GM13977 (cell line): Measurements from ENCODE around the gene NCOR2.

Experiments
- DNase-seq: peaks from one replicate; pipeline ENCODE4 v3.0.0; 2012; ENCODE audit warnings: low spot score
- in situ Hi-C: fragments of 300-500 bp; cut with MboI; formaldehyde crosslinking; loops from one replicate; pipeline ENCODE4 v1.12.0; 2022; ENCODE audit warnings: low sequenced_read_pairs, low pct_unique_long_range_greater_than_20kb, mixed read lengths, inconsistent platforms; ENCODE audit not compliant: unreplicated experiment
- TF ChIP-seq, protein P1 (sequence below): IDR thresholded peaks from 2 replicates; pipeline ENCODE4 v1.5.1; 2012; ENCODE audit warnings: mild to moderate bottlenecking, control low read depth; ENCODE audit not compliant: insufficient read depth; ENCODE audit errors: extremely low read depth, missing control alignments

The NCOR2 gene

DNA sequence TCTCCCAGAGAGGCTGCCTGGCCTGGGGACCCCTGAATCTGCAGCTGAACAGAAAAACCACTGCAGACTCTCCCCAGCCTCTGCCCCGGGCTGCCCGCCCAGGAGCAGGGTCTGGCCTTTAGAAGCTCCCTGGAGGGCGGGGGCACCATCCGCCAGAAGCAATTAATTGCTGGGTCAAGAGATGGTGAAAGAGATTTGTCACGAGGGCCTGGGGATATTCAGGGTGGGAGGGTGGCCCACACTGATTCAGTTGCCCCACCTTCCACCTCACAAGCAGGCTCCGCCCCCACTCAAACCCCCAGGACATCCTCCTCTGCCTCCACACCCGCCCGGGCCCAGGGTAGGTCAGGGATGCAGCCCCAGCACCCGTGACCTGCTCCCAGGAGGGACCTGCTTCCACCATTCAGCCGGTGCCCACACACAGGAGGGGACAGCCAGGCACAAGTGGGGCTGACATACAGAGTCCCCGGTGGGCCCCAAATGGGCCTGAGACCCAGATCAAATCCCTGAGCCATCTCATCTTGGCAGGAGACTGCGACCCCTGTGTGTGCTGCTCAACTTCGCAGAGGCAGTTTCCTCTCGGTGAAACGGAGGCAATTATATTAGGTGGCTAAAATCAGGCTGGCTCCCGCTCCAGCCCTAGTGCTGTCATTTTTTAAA lies 23.0 kb downstream of the NCOR2 start:
- TF ChIP-seq, protein P1, sequence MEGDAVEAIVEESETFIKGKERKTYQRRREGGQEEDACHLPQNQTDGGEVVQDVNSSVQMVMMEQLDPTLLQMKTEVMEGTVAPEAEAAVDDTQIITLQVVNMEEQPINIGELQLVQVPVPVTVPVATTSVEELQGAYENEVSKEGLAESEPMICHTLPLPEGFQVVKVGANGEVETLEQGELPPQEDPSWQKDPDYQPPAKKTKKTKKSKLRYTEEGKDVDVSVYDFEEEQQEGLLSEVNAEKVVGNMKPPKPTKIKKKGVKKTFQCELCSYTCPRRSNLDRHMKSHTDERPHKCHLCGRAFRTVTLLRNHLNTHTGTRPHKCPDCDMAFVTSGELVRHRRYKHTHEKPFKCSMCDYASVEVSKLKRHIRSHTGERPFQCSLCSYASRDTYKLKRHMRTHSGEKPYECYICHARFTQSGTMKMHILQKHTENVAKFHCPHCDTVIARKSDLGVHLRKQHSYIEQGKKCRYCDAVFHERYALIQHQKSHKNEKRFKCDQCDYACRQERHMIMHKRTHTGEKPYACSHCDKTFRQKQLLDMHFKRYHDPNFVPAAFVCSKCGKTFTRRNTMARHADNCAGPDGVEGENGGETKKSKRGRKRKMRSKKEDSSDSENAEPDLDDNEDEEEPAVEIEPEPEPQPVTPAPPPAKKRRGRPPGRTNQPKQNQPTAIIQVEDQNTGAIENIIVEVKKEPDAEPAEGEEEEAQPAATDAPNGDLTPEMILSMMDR = no peak
- in situ Hi-C loops = no loop called here
- no peak for DNase-seq

DNA sequence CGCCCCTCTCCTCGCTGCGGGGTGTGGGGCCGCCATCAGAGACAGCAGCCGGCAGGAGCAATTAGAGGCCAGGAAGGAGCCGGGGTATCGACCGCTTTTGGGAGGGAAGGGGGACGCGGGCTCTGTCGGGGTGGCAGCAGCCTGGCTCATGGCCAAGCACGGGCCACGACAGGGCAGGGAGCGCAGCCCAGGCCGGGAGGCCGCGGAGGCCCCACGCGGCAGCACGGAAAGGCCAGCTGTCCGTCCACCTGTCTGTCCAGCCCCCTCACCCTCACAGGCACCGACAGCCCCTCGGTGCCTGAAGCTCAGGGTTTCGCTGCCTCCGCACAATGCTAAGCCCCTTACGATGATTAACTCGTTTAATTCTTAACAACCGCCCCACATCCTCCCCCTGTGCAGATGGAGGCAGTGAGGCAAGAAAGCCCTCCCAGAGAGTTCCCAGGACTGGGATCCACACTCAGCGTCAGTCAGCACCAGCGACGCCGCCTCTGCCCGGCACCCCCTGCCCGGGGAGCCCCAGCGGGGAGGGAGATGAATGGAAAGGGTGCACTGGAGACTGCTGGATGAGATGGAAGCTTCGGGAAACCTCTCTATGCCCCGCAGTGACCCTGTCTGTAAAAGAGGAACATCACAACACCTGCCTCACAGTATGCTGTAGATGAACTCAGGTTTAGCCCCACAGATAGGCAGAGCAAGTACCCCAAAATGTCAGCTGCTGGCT lies 23.7 kb downstream of the NCOR2 start:
- in situ Hi-C loops = no loop called here
- TF ChIP-seq, protein P1 = no peak
- no peak for DNase-seq

DNA sequence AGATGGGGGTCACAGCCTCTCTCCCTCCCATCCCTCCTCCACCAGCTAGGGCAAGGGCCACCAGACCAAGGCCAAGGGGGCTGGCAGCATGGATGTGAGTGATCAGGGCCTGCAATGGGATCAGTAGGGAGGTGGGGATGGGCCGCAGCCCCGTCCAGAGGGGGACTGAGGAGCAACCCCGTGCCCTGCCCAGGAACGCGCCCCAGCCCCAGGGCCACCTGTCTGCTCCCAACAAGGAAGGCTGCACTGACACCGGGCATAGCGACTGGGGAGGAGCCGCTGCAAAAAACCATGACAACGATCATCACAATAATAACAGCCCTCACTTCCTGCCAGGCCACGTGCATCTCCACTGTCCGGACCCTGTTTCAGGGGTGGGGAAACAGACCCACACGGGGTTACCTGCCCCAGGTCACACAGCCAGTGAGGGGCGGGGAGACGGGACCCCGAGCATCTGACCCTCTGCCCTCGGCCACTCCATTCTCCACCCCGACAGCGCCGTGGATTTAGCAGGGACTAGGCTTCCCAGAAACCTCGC lies 24.3 kb downstream of the NCOR2 start:
- no peak for DNase-seq
- TF ChIP-seq, protein P1 = no peak
- in situ Hi-C loops = no loop called here

DNA sequence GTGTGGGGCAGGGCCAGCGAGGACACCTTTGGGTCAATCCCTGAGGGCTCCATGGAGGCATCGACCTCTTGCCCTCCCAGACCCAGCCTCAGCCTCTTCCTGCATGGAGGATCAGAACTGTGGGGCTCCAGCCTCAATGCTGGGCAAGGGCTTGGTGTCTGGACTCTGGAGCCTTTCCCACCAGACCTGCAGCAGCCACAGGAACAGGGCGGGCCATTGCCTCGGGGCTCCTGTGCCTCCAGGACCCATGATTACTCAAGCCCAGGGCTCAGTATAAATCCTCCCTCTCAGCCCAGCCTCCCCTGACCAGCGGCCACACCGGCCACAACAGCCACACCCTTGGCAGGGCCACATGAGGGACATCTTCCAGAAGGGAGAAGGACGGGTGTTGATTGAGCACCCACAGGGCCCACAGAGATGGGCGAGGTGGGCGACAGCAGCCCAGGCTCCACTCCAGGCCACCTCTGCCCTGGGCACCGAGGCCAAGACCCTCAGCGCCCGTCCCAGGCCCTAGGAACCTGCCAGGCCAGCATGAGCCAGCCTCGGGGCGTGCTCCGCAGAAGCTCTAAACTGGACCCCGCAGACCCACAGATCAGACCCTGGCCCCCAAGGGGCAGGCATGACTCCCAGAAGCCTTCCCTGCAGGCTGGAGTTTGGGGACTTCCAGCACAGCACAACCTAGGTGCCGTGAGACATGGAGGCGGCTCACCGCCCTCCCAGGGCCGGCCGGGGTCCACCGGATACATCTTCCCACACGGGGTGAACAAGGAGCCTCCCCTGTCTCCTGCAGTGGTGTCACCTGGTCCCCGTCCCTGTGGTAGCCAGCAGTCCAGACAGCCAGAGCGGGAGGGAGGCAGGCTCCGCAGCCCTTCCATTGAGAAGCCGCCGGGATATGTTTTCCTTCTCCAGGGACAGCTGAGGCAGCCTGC lies 25.1 kb downstream of the NCOR2 start:
- no peak for DNase-seq
- TF ChIP-seq, protein P1 = no peak
- in situ Hi-C loops = no loop called here

DNA sequence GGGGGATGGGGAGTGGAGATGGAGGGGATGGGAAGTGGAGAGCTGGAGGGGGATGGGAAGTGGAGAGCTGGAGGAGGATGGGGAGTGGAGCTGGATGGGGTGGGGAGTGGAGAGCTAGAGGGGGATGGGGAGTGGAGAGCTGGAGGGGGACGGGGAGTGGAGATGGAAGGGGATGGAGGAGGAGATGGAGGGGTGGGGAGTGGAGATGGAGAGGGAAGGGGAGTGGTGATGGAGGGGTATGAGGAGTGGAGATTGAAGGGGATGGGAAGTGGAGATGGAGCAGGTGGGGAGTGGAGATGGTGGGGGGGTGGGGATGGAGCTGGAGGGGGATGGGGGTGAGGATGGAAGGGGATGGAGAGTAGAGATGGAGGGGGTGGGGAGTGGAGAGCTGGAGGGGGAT lies 26.1 kb downstream of the NCOR2 start:
- DNase-seq = no peak
- in situ Hi-C loops = no loop called here
- TF ChIP-seq, protein P1 = no peak

DNA sequence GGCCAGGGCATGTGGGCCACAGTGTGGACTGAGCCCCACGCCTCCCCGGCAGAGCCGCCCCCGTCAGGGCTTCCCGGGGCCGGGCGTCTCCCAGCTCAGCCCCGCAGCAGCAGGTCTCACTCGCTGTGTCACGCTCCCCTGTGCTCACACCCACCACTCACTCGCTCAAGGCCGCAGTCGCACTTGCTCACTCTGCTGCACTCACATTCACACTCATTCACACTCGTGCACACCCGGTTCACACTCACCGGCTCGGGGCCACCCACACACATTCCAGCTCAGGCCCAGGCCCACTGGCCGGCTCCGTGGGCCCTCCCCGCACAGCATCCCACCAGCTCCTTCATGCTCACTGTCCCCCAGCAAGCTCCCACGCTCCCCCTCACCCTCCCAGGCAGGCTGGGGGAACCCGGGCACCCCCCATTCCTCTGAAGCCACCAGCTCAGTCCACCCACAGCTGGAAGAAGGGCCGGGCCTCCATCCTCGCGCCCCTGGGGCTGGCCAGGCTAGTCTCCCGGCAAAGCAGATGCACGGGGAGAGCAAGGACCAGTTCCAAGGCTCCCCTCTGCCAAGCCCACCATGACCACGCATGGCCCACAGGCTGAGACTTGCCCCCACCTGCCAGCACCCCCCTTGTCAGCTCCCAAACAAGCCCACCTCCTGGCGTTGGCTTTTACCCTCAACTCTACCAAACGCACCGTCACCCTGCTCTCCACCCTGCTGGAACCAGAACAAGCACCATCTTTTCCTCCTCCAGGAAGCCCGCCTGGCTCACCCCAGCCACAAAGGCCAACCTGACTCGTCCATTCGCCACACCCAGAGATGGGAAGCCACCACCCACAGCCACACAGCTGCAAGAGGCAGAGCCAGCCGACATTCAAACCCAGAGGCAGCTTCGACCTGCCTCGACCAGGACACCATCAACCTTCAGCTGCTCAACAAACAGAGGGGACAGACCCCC lies 28.0 kb downstream of the NCOR2 start:
- in situ Hi-C loops = no loop called here
- DNase-seq = no peak
- TF ChIP-seq, protein P1 = no peak
